Measurements from ENCODE around the gene PHTF1.

PHTF1 gene

GRCh38 chr1:113779542-113779941, 20.3 kb upstream of the PHTF1 start:
- H3K27ac ChIP-seq: no peak overlapping the region
- no peak for TF ChIP-seq CTCF (conservative IDR thresholded peaks at IDR 0.05; ENCODE audit: low read depth)
- POLR2A ChIA-PET (ENCODE audit: low non-redundant PET): no interaction called here
- DNase-seq (ENCODE audit: low spot score): no peak
- CTCF ChIA-PET: no interaction called here

GRCh38 chr1:113777561-113777960, 18.3 kb upstream of the PHTF1 start:
- ChIA-PET CTCF (interaction anchor here (0.7 kb wide), 2 partner anchors 311 to 700 kb away, joined by 3 to 4 read pairs; no protein-coding TSS in a partner anchor), POLR2A (ENCODE audit: low non-redundant PET) (no interaction called here)
- DNase-seq (ENCODE audit: low spot score): no peak
- TF ChIP-seq CTCF (conservative IDR thresholded peaks at IDR 0.05; ENCODE audit: low read depth): no peak
- no peak overlapping the region for H3K27ac ChIP-seq

- H3K27ac ChIP-seq: no peak overlapping the region
- ChIA-PET POLR2A (ENCODE audit: low non-redundant PET) (no interaction called here), CTCF (no interaction called here)
- no peak for DNase-seq (ENCODE audit: low spot score)
- no peak for TF ChIP-seq CTCF (conservative IDR thresholded peaks at IDR 0.05; ENCODE audit: low read depth)
Measured at GRCh38 chr1:113770031-113770430, 10.7 kb upstream of the PHTF1 start.

GRCh38 chr1:113769601-113769970, 10.3 kb upstream of the PHTF1 start:
- POLR2A ChIA-PET (ENCODE audit: low non-redundant PET): no interaction called here
- CTCF ChIA-PET: no interaction called here
- DNase-seq (ENCODE audit: low spot score): no peak
- H3K27ac ChIP-seq: no peak overlapping the region
- TF ChIP-seq CTCF (conservative IDR thresholded peaks at IDR 0.05; ENCODE audit: low read depth): no peak

- no peak overlapping the region for H3K27ac ChIP-seq
- POLR2A ChIA-PET (ENCODE audit: low non-redundant PET): no interaction called here
- CTCF ChIA-PET: interaction anchor here (0.5 kb wide), 1 partner anchor 1368 kb away, joined by 3 read pairs; no protein-coding TSS in a partner anchor
- TF ChIP-seq CTCF (conservative IDR thresholded peaks at IDR 0.05; ENCODE audit: low read depth): no peak
- no peak for DNase-seq (ENCODE audit: low spot score)
Measured at GRCh38 chr1:113768916-113769600, 9.8 kb upstream of the PHTF1 start.

GRCh38 chr1:113765306-113766230, 6.3 kb upstream of the PHTF1 start:
- DNase-seq (ENCODE audit: low spot score): no peak
- CTCF ChIA-PET: no interaction called here
- H3K27ac ChIP-seq: no peak overlapping the region
- POLR2A ChIA-PET (ENCODE audit: low non-redundant PET): no interaction called here
- no peak for TF ChIP-seq CTCF (conservative IDR thresholded peaks at IDR 0.05; ENCODE audit: low read depth)

All from RWPE1 (cell line).